ENCODE data around the gene IGF1. TPM values are rescaled to one million over a fixed set of nuclear protein-coding genes. Genes with fewer than 3 reads are reported as not detected.

IGF1 gene
- polyA plus RNA-seq, 1 of the 3 experiments (the other 2 are of a cell fraction): 0.07 TPM

GRCh38 chr12:102399653-102400052 lies 80.7 kb downstream of the IGF1 start:
- no peaks in the 10 kb centered on the region for H3F3A ChIP-seq (replicated peaks; ENCODE audit: insufficient read depth)
- CTCF ChIA-PET: no interaction called here
- POLR2A ChIA-PET: no interaction called here
- H3K9ac ChIP-seq: no peak overlapping the region
- no peaks in the 10 kb centered on the region for H3K79me2 ChIP-seq (ENCODE audit: insufficient read depth)
- WGBS (ENCODE audit: low lambda C conversion rate): 0% methylated on average over 1 of the region's 1 CpG
- TF ChIP-seq MXI1 (IDR thresholded peaks at IDR 0.05; ENCODE audit: low read depth, low read length) (no peak), MEF2A (IDR thresholded peaks at IDR 0.05; ENCODE audit: borderline replicate concordance, low read depth) (no peak), GABPA (IDR thresholded peaks at IDR 0.05; ENCODE audit: low read depth) (no peak), TEAD4 (IDR thresholded peaks at IDR 0.05; ENCODE audit: borderline replicate concordance, insufficient read depth) (no peak), CTCF (IDR thresholded peaks at IDR 0.05) (no peak), MAX (IDR thresholded peaks at IDR 0.05; ENCODE audit: low read depth) (no peak), RCOR1 (IDR thresholded peaks at IDR 0.05; ENCODE audit: low read length) (no peak), NFIC (IDR thresholded peaks at IDR 0.05; ENCODE audit: borderline replicate concordance) (no peak), ZBTB33 (IDR thresholded peaks at IDR 0.05; ENCODE audit: borderline replicate concordance, low read depth) (no peak), SMC3 (IDR thresholded peaks at IDR 0.05; ENCODE audit: low read depth, low read length) (no peak), FOXM1 (IDR thresholded peaks at IDR 0.05; ENCODE audit: low read depth) (no peak)
- TF ChIP-seq, protein P1, sequence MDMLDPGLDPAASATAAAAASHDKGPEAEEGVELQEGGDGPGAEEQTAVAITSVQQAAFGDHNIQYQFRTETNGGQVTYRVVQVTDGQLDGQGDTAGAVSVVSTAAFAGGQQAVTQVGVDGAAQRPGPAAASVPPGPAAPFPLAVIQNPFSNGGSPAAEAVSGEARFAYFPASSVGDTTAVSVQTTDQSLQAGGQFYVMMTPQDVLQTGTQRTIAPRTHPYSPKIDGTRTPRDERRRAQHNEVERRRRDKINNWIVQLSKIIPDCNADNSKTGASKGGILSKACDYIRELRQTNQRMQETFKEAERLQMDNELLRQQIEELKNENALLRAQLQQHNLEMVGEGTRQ (IDR thresholded peaks at IDR 0.05; ENCODE audit: borderline replicate concordance, low read depth, low read length): no peak
- H3K27ac ChIP-seq (ENCODE audit: low read depth in 2 of 2, low read length in 1 of 2): no peak overlapping the region
- no peak overlapping the region for H3K4me2 ChIP-seq
- DNase-seq: no peak
- no peaks in the 10 kb centered on the region for H3K9me3 ChIP-seq
- no peaks in the 10 kb centered on the region for H4K20me1 ChIP-seq (ENCODE audit: insufficient read depth)
- no peak overlapping the region for H2AFZ ChIP-seq (ENCODE audit: low read depth)
- H3K4me3 ChIP-seq (ENCODE audit: low read depth in 2 of 2, low read length in 1 of 2): no peak overlapping the region
- H3K27me3 ChIP-seq (ENCODE audit: insufficient read depth): no peaks in the 10 kb centered on the region
- no peaks in the 10 kb centered on the region for H3K36me3 ChIP-seq (replicated peaks in 1 of 2; ENCODE audit: control insufficient read depth in 1 of 2, insufficient read depth in 2 of 2, low read length in 1 of 2)
- no peaks in the 10 kb centered on the region for H3K9me2 ChIP-seq
- H3K4me1 ChIP-seq (ENCODE audit: control insufficient read depth in 1 of 2, insufficient read depth in 2 of 2, low read depth in 1 of 2, low read length in 1 of 2): no peaks in the 10 kb centered on the region

DNA sequence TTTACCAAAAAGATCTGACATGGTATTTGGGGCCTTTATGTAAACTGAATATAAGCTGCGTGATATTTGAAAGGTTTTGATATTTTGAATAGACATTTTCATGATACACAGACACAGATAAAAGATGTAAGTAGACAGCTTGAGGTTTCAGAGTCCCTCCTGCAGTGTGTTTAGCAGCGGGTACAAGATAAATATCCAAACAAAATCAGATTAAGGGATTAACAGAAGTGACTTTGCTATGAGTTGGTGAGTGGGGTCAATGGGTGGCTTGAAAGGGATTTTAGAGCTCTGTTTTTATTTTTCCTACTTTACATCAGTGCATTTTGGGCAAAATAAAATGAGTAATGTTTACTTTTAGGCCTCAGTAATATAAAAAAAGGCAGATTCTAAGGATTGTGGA lies 84.1 kb downstream of the IGF1 start:
- Histone ChIP-seq H3K79me2 (ENCODE audit: insufficient read depth) (no peaks in the 10 kb centered on the region), H3K27ac (ENCODE audit: low read depth in 2 of 2, low read length in 1 of 2) (no peak overlapping the region), H3K27me3 (ENCODE audit: insufficient read depth) (no peaks in the 10 kb centered on the region), H3K36me3 (replicated peaks in 1 of 2; ENCODE audit: control insufficient read depth in 1 of 2, insufficient read depth in 2 of 2, low read length in 1 of 2) (no peaks in the 10 kb centered on the region), H3K9ac (no peak overlapping the region), H2AFZ (ENCODE audit: low read depth) (no peak overlapping the region), H4K20me1 (ENCODE audit: insufficient read depth) (no peaks in the 10 kb centered on the region), H3K9me3 (no peaks in the 10 kb centered on the region), H3K9me2 (no peaks in the 10 kb centered on the region), H3K4me1 (ENCODE audit: control insufficient read depth in 1 of 2, insufficient read depth in 2 of 2, low read depth in 1 of 2, low read length in 1 of 2) (no peaks in the 10 kb centered on the region), H3K4me3 (ENCODE audit: low read depth in 2 of 2, low read length in 1 of 2) (no peak overlapping the region), H3F3A (replicated peaks; ENCODE audit: insufficient read depth) (no peaks in the 10 kb centered on the region), H3K4me2 (no peak overlapping the region)
- WGBS (ENCODE audit: low lambda C conversion rate): 28% methylated on average over 2 of the region's 2 CpGs
- POLR2A ChIA-PET: no interaction called here
- no peak for DNase-seq
- CTCF ChIA-PET: interaction anchor here (0.5 to 0.7 kb wide), 2 partner anchors 18 to 81 kb away, joined by 3 to 4 read pairs; no protein-coding TSS in a partner anchor
- no peak for TF ChIP-seq NRF1 (IDR thresholded peaks at IDR 0.05; ENCODE audit: low read depth, low read length)
- no peak for TF ChIP-seq ELF1 (IDR thresholded peaks at IDR 0.05)
- TF ChIP-seq SIN3A (IDR thresholded peaks at IDR 0.05; ENCODE audit: borderline replicate concordance, low read depth, low read length): no peak
- TF ChIP-seq NFIC (IDR thresholded peaks at IDR 0.05; ENCODE audit: borderline replicate concordance): no peak
- TF ChIP-seq FOSL2 (IDR thresholded peaks at IDR 0.05; ENCODE audit: borderline replicate concordance, low read depth): no peak
- TF ChIP-seq RCOR1 (IDR thresholded peaks at IDR 0.05; ENCODE audit: low read length): no peak

Data from SK-N-SH (cell line).